CD4-positive, alpha-beta T cell treated with Interferon alpha-2 for 1 hour (primary cell): Measurements from ENCODE around the gene RECK.
"Not testable (repeated sequence)": the region's sequence is repeated elsewhere in the genome, so short reads cannot be mapped to it uniquely, and the experiment has no call there.

ENCODE experiments used
- DNase-seq, 2 donors: peaks; one replicate each; pipeline ENCODE4 v3.0.0-alpha.2; 2020 to 2022

The RECK gene

DNA sequence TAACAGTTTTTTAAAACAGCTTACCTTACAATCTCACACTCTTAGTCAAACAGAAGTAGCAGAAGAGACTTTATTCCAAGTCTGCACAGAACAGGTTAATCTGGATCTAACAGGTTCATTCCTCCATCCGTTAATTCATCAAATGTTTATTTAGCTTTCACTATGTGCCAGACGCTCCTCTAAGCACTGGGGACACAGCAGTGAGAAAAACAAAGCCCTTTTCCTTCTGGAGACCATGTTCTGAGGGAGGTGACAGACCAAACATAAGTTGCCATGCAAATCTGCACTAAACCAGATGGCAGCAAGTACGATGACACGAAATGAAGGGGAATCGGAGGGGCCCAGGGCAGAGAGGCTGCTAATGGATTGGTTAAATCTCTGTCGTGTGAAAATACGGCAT, 82.8 kb downstream of the RECK start:
- no peak for DNase-seq

- DNase-seq: no peak
Observed at GRCh38 chr9:36120705-36121104, 84.0 kb downstream of the RECK start.

- DNase-seq: no peak
Observed at GRCh38 chr9:36121971-36122370, 85.3 kb downstream of the RECK start.

DNA sequence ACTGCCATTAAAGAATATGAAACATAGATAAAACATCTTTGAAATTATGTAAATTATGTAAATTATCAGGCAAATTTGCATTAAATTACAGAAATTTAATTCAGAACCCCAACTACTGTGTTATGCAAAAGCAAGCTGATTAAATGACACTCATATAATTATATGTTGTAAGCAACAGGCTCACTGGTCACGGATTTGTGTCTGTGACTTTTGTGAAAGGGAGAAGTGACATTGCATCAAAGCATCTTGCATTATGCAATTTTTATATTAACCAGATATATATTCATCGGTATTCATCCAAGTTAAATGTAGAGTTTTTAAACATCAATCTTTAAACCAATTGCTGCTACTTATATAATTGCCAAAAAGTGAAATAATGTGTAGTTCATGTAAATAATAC, 86.8 kb downstream of the RECK start:
- no peak for DNase-seq

- DNase-seq: no peak
Observed at GRCh38 chr9:36125062-36125855, 88.5 kb downstream of the RECK start.

DNA sequence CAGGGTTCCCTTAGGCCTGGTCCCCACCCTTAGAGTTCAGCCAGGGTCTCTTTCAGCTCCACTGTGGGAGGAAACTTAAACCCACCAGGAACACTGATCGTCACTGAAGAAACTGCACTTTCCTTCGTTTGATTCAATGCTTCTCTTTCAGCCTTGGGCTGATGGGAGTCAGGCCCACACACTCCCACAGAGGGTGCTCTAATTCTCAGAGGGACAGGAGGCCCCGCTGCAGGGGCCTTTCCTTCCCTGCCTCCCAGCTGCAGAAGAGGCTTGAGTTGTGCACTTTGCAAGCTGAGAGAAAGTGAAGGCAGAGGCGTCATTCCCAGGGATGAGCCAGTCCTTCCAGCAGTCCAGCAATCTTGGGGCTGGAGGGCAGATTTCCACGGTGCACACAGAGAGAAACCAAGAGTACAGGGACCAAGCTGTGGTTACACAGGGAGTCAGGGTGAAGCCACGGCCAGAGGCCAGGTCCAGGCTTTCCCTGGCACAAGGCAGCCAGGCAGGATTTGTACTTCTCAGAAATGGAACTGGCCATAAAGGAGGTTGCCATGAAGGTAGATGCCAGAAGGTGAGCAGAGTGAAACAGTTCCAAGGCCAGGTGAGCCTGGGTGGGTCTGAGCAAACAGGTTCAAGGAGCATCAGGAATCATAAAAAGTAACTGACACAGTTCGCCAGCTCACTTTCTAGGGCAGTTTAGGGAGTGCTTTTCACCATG, 89.5 kb downstream of the RECK start:
- no peak for DNase-seq

DNA sequence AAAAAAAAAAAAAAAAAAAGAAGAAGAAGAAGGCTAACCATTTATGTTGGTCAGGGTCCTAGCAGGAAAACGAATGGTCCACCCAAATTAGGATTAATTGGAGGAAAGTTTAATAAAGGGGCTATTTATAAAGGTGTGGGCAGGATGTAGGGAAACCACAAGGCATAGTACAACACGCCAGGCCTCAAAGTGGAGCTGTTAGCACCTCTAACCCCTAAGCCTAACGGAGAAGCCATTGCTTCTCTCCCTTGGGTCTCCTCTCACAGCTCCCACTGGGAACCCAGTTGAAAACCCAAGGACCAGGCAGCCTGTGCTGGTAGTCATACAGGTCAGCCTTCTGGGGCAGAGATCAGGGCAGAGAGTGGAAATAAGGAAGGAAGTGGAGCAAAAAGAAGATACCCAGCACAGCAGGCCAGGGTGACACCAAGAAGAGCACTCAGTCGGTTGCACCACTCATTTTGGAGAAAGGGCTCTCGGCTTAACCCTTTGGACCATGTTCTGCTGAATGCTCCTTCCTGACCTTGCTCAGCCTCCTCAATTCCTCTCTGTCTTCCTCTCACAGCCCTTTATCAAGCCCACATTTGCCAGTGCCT, 91.0 kb downstream of the RECK start:
- peak in 1 of 2 donors; percentile 39 for DNase-seq

GRCh38 chr9:36128349-36128748, 91.6 kb downstream of the RECK start:
- DNase-seq: no peak

- DNase-seq: no peak
Observed at GRCh38 chr9:36129139-36129538, 92.4 kb downstream of the RECK start.

GRCh38 chr9:36131666-36132065, 95.0 kb downstream of the RECK start:
- not testable (repeated sequence) for DNase-seq

DNA sequence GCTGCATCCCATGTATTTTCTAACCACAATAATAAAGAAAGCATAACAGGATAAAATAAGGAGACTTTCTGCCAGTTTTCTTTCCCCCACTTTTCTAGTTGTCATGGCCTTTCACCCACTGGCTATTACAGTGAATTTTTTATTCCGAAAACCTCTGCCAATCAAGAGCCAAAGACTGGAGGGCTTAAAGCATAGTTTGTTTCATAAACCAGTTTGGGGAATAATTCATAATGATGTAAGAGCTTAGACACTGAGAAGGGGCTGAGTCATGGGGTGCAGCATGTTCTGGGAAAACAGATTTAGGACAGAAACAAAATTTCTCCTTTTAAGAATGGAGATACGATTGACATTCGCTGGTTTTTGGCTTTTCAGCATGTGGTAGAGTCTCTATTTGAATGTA, 95.4 kb downstream of the RECK start:
- no peak for DNase-seq

DNA sequence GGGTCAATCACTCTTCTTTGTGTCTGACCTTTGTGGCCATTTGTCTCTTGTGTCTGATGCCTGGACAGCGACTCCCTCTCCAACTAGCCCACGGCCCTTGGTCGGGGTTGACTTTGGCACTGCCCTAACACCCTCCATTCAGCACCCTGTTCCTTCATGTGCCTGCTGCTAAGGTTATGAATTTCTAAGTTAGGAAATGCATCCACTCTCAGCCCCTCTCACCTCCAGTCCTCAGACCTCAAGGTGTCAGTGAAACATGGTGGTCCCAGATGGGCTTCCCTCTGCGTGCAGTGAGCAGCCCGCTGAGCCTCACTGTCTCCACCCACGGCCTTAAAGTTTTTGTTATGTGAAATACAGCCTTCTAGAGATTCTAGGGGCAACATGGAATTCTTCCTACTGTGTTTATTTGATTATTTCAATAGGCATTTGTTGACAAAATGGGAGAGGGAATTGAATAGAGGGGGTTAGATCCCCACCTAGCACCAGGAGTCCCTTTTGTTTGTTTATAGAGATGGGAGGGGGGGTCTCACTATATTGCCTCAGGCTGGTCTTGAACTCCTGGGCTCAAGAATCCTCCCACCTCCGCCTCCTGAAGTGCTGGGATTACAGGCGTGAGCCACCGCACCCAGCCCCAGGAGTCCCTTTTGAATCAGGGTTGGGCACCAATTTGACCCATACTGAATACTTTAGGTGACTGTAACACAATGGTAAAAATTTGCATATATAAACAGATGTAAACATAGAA, 98.2 kb downstream of the RECK start:
- no peak for DNase-seq

- DNase-seq: no peak
Observed at GRCh38 chr9:36135741-36136271, 99.1 kb downstream of the RECK start.

- peak; percentile 73 to 84 for DNase-seq
Observed at GRCh38 chr9:36136272-36136893, 99.7 kb downstream of the RECK start, which contains the start of gene GLIPR2. TSS of gene GLIPR2 (plus strand) at chr9:36136733. CDS start at chr9:36136779, 46 bp downstream.

- DNase-seq: no peak
Observed at GRCh38 chr9:36136894-36137391, 100.2 kb downstream of the RECK start.

- DNase-seq: no peak
Observed at GRCh38 chr9:36137392-36138004, 100.8 kb downstream of the RECK start.

DNA sequence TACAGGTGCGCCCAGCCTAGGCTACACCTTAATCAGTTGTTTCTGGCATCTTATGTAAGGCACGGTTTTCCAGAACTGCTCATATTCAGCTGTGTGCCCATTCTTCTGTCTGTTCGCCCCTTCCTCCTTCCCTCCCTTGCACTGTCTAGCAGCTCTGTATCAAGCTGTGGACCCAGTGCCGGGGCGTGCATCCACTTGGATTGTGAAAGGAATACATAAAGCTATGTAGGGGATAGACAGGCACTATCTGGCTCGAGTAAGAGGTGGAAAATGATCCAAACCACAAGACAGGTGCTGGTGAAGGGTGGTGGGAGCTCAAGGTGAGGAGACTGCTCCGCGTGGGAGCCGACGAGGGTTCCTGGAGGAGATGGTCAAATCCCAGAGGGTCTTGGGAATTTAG, 101.8 kb downstream of the RECK start:
- DNase-seq: no peak

- DNase-seq: no peak
Observed at GRCh38 chr9:36138901-36139300, 102.2 kb downstream of the RECK start.

GRCh38 chr9:36140086-36141084, 103.7 kb downstream of the RECK start:
- DNase-seq: peak; percentile 64 to 65

DNA sequence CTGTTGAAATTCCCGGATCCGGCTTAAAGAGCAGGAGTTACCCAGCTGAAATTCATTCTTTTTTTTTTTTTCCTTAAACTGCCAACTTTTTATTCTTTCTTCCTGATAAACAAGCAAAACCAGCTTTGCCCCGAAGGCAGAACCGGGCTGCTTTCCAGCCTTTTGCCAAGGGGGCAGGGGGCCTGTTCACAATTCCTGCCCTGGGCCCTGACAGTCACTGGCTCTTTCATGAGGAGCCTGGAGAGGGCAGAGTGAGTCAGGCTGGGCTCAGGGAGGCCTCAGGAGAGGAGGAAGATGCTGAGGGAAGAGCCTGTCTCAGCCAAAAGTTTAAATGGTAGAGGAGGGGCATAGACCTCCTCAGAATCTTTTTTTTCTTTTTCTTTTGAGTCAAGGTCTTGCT, 104.6 kb downstream of the RECK start:
- no peak for DNase-seq
